ELF-1 (cell line): ENCODE measurements around the gene UGT1A8.
"Not testable (repeated sequence)": the region's sequence is repeated elsewhere in the genome, so short reads cannot be mapped to it uniquely, and the experiment has no call there.

ENCODE experiments used
- DNase-seq: peaks from one replicate; pipeline ENCODE4 v3.0.0-alpha.2; 2016; ENCODE audit warnings: low read depth, low spot score

UGT1A8 gene

DNA sequence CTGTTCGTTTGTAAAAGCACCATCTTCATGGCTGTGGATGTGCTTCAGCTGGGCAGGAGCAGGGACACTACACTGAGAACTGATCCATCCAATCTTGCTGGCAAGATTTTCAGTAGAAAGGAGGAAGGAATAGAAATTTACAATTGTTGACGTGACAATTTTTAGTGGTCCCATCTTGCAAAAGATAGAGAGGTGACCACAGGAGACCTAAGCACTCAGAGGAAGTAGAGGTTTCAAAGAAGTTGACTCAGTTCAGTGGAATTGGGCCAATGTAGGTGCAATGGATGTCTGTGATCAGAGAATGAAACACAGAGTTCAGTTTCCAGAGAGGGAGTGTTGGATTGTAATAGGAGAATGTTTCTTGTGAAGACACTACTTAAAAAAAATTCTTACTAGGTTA is 96.7 kb downstream of the UGT1A8 start:
- no peak for DNase-seq

DNA sequence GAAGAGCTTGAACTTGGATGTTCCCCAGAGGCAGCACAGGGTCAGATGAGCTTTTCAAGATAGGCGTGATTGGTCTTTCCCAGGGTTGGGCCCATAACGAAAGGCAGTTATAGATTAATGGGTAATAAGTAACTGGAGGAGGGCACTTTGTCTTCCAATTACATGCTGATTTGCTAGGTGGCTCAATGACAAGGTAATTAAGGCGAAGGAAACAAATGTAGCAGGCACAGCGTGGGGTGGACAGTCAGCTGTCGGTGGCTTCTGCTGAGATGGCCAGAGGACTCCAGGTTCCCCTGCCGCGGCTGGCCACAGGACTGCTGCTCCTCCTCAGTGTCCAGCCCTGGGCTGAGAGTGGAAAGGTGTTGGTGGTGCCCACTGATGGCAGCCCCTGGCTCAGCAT is 101.1 kb downstream of the UGT1A8 start, which contains the start of gene UGT1A4:
Gene UGT1A4, plus strand, starts transcription at position 185 of the 400 bp plus-strand sequence. Its CDS starts 85 bp downstream, at position 270.
- no peak for DNase-seq

DNA sequence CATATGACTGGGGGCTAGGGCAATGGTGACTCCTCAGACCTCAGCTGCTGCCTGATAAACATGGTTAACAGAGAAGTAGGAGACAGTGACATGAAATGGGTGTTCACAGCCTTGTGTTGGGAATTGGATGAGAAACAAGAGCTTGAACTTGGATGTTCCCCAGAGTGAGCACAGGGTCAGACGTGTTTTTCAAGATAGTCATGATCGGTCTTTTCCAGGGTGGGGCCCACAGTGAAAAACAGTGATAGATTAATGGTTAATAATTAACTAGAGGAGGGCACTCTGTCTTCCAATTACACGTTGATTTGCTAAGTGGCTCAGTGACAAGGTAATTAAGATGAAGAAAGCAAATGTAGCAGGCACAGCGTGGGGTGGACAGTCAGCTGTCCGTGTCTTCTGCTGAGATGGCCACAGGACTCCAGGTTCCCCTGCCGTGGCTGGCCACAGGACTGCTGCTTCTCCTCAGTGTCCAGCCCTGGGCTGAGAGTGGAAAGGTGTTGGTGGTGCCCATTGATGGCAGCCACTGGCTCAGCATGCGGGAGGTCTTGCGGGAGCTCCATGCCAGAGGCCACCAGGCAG is 111.4 kb downstream of the UGT1A8 start, which contains the start of gene UGT1A3:
Gene UGT1A3, plus strand, starts transcription at position 320 of the 579 bp plus-strand sequence. Its CDS starts 85 bp downstream, at position 405.
- DNase-seq = no peak

DNA sequence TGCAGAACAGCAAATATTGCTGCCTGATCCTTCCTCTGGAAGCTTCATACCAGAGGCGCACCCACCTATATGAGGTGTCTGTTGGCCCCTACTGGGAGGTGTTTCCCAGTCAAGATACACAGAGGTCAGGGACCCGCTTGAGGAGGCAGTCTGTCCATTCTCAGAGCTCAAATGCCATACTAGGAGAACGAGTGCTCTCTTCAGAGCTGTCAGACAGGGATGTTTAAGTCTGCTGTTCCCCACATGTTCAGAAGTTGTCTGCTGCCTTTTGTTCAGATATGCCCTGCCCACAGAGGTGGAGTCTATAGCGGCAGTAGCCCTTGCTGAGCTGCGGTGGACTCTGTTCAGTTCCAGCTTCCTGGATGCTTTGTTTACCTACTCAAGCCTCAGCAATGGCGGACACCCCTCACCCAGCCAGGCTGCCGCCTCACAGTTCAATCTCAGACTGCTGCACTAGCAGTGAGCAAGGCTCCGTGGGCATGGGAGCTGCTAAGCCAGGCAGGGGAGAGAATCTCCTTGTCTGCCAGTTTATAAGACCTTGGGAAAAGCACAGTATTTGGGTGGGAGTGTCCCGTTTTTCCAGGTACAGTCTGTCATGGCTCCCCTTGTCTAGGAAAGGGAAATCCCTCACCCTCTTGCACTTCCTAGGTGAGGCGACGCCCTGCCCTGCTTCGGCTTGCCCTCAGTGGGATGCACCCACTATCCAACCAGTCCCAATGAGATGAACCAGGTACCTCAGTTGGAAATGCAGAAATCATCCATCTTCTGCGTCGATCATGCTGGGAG is 119.6 kb downstream of the UGT1A8 start:
- DNase-seq = not testable (repeated sequence)

DNA sequence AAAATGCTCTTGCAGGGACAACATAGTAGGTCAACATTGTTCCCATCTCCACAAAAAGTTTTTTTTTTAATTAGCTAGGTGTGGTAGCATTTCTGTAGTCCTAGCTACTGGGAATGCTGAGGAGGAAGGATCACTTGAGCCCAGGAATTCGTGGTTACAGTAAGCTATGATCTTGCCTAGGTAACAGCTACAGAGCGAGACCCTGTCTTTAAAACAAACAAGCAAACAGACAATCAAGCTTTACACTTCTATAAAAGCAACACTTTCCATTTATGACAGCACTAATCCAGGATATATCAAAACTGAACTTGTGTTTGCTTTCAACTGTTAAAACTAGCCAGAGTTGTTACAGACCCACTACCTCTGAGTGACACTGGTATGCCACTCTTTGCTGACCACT is 123.4 kb downstream of the UGT1A8 start:
- no peak for DNase-seq

DNA sequence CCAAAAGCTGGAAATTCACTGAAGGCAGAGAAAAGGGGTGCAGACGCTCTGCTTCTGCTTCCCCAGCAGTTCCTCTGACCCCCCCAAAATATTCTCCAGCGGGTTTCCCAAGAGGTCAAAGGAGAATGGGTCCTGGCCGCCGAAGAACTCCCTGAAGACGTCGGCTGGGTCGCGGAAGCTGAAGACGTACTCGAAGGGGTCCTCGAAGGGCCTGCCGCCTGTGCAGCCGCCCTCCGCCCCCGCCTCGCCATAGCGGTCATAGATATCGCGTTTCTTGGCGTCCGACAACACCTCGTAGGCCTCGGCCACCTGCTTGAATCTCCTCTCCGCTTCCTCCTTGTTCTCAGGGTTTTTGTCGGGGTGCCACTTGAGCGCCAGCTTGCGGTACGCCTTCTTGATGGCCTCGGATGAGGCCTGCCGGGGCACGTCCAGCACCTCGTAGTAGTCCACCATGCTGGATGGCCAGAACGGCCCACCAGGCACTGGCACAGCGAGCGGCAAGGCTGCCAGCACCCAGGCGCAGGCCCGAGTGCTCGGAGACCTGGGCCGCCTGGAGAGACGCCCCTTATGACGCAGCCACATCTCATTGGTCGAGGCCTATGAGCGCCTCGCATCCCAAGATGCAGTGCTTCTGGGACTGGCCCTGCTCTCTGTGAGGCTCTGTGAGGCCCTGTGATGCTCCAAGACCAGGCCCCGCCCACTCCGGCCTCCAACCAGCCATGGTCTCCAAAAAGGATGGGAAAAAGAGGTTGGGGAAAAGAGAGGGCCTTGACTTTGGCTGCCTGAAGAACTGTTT is 126.2 kb downstream of the UGT1A8 start:
- no peak for DNase-seq

DNA sequence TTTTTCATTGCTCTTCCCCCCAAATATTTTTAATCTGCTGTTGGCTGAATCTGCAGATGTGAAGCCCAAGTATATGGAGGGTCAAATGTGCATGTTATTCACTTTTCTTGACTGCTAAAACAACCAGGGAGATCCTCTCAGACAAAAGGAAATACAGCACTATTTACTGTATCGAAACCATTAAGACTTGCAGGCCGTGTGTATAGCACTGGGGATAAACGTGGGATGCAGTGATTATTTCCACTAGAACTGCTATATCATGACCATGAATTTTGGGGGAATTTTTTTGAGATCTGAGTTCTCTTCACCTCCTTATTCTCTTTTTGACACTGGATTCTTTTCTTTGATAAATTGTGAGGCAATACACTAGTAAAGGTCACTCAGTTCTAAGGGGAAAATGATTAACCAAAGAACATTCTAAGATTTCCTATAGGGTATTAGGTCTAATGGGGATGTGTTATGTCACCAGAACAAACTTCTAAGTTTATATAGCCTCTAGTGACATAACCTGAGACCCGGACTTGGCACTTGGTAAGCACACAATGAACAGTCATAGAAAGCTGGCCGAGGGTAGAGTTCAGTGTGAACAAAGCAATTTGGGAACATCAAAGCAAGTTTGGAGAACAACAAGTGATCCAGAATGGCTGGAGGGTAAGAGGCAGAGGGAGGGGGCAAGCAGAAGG is 127.8 kb downstream of the UGT1A8 start:
- DNase-seq = no peak

DNA sequence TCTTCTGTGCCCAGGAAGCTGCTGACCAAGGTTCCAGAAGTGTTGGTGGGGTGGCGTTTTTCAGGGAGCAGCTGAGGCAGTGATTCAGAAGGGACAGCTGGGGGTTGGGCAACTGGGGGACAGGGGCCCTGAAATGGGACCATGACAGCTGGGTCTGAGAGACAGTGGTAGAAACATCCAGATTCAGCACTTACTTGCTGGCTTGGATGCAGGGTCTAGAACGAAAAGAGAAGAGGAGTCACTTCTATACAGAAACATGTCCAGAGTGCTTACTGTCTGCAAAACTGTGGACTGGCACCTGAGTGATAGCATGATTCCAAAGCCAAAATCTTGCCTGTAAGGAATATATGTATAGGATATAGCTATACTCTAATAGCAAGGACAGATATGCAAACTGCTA is 128.4 kb downstream of the UGT1A8 start:
- not testable (repeated sequence) for DNase-seq

DNA sequence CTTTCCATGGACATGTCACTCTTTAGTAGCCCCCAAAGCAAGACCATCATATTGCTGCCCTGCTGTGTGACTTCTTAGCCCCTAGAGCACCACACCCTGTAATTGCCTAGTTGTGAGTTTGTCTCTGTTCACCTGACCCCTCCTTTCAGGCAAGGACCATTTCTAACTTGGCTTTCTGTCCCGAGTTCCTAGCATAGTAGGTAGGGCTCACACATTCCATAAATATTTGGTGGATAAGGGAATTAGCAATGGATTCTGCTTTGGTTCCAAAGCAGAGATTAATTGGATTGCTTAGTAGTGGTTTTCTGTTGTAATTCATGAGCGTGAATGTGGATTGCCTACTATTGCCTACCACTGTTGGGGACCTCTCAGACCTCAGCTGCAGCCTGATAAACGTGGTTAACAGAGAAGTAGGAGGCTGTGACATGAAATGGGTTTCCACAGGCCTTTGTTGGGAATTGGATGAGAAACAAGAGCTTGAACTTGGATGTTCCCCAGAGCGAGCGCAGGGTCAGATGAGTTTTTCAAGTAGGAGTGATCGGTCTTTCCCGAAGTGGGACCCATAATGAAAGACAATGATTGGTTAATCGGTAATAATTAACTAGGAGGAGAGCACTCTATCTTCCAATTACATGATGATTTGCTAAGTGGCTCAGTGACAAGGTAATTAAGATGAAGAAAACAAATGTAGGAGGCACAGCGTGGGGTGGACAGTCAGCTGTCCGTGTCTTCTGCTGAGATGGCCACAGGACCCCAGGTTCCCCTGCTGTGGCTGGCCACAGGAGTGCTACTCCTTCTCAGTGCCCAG is 129.2 kb downstream of the UGT1A8 start:
- DNase-seq = no peak

DNA sequence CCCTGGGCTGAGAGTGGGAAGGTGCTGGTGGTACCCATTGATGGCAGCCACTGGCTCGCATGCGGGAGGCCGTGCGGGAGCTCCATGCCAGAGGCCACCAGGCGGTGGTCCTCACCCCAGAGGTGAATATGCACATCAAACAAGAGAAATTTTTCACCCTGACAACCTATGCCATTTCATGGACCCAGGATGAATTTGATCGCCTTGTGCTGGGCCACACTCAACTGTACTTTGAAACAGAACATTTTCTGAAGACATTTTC is 129.8 kb downstream of the UGT1A8 start:
- DNase-seq = no peak

DNA sequence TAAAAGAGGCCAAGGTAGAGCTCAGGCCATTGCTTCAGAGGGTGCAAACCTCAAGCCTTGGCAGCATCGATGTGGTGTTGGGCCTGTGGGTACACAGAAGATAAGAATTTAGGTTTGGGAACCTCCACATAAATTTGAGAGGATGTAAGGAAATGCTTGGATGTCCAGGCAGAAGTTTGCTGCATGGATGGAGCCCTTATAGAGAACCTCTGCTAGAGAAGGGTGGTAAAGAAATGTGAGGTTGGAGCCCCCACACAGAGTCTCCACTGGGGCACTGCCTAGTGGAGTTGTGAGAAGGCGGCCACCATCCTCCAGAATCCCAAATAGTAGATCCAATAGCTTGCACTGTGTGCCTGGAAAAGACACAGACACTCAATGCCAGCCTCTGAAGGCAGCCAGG is 133.3 kb downstream of the UGT1A8 start:
- DNase-seq = not testable (repeated sequence)

DNA sequence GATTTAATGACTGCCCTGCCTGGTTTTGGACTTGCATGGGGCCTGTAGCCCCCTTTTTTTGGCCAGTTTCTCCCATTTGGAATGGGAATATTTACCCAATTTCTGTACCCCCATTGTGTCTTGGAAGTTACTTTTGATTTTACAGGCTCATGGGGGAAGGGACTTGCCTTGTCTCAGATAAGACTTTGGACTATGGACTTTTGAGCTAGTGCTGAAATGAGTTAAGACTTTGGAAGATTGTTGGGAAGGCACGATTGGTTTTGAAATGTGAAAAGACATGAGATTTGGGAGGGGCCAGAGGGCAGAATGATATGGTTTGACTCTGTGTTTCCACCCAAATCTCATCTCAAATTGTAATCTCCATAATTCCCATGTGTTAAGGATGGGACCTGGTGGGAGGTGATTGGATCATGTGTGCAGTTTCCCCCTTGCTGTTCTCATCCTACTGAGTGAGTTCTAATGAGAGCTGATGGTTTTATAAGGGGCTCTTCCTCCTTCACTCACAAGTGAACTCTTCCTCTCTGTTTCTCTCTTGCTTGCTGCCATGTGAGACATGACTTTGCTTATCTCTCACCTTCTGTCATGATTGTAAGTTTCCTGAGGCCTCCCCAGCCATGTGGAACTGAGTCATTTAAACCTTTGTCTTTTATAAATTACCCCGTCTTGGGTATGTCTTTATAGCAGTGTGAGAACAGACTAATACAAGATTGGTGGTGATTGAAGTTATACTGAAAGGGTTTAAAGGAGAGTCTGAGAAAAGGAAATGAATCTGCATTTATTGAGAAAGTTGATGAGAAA is 134.0 kb downstream of the UGT1A8 start:
- not testable (repeated sequence) for DNase-seq

DNA sequence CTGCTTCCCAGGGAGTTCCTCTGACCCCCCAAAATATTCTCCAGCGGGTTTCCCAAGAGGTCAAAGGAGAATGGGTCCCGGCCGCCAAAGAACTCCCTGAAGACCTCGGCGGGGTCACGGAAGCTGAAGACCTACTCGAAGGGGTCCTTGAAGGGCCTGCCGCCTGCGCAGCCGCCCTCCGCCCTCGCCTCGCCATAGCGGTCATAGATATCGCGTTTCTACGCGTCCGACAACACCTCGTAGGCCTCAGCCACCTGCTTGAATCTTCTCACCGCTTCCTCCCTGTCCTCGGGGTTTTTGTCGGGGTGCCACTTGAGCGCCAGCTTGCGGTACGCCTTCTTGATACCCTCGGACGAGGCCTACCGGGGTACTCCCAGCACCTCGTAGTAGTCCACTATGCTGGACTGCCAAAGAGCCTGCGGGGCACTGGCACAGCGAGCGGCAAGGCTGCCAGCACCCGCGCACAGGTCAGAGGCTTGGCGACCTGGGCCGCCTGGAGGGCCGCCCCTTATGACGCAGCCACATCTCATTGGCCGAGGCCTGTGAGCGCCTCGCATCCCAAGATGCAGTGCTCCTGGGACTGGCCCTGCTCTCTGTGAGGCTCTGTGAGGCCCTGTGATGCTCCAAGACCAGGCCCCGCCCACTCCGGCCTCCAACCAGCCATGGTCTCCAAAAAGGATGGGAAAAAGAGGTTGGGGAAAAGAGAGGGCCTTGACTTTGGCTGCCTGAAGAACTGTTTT is 137.6 kb downstream of the UGT1A8 start:
- no peak for DNase-seq

DNA sequence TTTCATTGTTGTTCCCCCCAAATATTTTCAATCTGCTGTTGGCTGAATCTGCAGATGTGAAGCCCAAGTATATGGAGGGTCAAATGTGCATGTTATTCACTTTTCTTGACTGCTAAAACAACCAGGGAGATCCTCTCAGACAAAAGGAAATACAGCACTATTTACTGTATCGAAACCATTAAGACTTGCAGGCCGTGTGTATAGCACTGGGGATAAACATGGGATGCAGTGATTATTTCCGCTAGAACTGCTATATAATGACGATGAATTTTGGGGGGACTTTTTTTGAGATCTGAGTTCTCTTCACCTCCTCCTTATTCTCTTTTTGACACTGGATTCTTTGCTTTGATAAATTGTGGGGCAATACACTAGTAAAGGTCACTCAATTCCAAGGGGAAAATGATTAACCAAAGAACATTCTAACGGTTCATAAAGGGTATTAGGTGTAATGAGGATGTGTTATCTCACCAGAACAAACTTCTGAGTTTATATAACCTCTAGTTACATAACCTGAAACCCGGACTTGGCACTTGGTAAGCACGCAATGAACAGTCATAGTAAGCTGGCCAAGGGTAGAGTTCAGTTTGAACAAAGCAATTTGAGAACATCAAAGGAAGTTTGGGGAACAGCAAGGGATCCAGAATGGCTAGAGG is 139.1 kb downstream of the UGT1A8 start:
- no peak for DNase-seq

DNA sequence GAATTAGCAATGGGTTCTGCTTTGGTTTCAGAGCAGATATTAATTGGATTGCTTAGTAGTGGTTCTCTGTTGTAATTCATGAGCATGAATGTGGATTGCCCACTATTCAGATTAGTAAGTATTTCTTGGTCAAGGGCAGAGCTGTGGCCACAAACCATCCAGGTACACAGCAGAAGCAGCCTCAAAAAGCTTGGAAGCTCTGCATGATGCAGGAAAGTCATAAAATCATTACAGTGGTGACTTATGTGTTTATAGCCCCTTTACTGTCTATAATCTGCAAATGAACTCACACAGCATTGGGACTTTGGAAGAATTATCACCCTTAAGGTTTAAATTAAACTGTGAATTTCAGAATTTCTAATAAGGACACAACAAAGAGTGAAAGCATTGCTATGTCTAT is 140.7 kb downstream of the UGT1A8 start:
- no peak for DNase-seq

DNA sequence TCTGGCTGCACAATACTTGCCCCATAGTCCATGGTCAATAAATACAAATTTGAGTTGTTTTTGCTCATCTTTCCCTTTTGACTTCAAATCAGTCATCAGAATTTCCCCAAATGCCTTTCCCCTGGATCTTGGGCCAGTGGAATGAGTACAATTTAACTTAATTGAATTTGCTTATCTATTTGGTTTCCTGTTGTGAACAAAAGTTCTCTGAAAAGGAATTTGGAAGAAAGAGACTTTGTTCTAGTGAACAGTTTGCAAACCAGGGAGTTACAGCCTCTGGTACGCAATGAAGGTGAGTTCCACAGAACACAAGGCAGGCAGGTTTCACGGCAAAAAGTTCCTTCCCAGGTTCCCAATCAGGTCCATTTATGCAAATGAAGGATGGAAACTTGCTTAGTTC is 141.4 kb downstream of the UGT1A8 start:
- no peak for DNase-seq

DNA sequence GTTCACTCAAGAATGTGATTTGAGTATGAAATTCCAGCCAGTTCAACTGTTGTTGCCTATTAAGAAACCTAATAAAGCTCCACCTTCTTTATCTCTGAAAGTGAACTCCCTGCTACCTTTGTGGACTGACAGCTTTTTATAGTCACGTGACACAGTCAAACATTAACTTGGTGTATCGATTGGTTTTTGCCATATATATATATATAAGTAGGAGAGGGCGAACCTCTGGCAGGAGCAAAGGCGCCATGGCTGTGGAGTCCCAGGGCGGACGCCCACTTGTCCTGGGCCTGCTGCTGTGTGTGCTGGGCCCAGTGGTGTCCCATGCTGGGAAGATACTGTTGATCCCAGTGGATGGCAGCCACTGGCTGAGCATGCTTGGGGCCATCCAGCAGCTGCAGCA is 142.6 kb downstream of the UGT1A8 start, which contains the start of gene UGT1A1:
Gene UGT1A1, plus strand, starts transcription at position 228 of the 400 bp plus-strand sequence. Its CDS starts 18 bp downstream, at position 246.
- no peak for DNase-seq

DNA sequence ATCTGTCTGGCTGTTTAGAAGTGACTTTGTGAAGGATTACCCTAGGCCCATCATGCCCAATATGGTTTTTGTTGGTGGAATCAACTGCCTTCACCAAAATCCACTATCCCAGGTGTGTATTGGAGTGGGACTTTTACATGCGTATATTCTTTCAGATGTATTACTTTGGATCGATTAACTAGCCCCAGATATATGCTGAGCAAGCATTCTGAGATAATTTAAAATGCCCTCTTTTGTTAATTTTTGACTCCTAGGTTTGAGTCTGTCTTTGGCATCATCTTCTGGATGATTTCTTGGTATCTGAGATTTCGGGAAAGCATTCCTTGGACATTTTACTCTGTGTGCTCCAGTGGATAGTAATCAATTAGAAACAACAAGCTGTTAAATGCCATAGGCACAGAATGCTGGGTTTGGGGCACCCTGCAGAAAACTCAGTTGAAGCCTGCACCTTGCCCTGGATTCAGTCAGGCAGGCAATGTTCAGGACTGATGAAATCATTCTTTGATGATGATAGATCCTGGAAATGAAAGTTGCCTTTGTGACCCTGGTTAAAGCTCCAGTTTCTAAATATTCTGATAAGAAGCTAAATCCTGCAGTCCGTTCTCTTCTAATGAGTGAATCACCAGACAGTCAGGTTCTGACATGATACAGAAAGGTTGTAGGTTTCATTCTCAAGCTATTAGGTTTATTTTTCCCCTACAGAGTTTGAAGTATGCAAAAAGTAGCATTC is 143.8 kb downstream of the UGT1A8 start:
- no peak for DNase-seq
